HG03097 (cell line): ENCODE measurements around the gene EPHB1.
"Not testable (repeated sequence)": the region's sequence is repeated elsewhere in the genome, so short reads cannot be mapped to it uniquely, and the experiment has no call there.

ENCODE experiments used
- ATAC-seq: cut with Tn5 transposase; IDR thresholded peaks from one replicate; pipeline ENCODE4 v1.9.1; 2021; ENCODE audit not compliant: unreplicated experiment, low FRiP score

Gene EPHB1

DNA sequence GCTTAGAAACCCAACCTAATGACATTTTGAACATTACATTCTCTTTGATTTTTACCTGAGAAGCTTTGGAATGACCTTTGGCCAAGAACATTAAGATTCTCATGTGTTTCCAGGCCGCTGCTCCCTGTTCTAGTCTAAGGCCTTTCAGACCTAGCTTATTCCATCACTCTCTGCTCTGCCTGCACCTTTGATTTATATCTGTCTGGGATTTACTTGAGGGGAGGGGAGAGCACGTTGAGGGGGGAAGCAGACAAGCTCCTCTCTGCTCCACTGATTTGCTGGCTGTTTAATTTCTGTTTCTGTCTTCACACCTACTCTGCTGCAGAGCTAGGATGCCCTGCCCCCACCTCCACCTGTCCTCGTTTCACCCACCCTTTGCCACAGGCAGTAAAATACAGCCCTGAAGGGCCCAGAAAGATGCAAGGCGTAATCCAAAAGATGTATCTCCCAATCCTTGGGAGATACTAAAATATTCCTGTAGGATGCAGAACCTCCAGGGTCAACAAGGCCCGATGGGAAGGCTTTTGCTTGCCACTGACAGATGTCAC, 429.8 kb downstream of the EPHB1 start:
- no peak for ATAC-seq

DNA sequence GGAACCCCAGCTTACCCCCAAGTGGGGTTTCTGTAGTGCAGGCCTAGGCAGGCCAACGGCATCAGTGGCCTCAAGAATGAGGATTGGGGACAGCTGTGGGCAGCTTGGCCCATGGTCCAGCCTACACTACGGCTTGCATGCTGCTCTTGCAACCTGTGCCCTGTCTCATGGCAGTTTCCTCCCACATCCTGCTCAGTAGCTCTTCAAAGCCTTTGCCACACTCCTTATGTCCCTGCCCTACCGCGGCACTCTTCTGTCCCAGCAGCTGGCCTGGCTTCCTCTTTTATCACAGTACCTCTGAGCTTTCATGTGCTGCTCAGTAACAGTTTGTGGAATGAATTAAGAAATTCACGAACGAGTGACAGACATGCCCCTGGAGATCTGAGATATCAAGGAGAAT, 431.0 kb downstream of the EPHB1 start:
- ATAC-seq: no peak

DNA sequence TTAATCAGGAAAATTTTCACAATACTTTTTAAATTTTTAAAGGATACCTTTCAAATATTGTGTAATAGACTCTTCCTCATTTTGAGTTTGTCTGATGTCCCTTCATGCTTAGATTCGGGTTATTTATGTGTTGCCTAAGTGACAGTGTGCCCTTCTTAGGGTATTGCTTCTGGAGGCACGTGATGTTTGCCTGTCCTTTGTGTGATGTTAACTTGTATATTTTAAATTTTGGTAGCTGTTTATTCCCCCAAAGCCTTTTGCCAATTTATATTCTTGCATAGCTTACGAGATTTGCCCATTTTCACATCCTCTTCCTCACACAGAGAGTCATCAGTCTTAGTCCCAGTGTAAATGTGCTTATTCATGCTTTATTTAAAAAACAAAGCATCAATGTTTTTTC, 433.1 kb downstream of the EPHB1 start:
- no peak for ATAC-seq

DNA sequence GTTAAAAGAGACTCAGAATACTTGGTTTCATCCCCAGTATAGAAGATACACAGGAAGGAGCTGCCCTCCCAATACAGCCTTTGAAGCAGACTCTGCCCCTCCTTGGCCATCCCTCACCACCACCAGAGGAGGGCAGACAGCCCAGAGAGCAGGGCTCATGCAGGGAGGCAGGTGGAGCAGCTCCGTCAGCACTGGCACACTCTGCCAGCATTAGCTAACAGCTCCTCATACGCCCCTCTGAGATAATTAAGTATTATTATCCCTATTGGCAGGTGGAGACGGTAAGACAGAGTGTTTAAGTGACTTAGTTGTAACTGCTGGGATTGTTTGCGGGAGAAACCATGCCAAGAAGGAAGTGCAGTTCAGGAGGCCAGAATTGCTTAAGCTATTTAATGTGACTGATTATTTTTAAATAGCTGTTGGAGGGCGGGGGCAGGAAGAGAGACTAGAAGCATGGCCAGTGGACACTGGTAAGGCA, 434.0 kb downstream of the EPHB1 start:
- no peak for ATAC-seq

DNA sequence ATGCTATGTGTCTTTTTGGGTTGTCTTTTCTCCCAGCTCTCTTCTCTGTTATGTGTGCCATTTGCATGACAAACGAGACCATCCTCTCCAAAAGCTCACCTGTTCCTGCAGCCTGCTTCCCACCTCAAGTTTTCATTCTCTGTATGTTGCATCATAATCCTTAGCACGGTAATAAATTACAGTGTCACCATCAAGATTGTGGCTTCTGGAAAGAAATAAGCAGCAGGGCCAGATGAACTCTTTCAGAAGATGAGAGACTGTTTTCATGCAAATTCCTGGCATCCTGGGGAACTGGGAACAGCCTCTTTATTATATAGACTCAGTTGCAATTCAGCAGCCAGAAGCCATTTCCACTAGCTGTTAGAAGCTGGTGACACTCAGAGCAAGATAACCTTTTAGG, 436.7 kb downstream of the EPHB1 start:
- ATAC-seq: no peak

DNA sequence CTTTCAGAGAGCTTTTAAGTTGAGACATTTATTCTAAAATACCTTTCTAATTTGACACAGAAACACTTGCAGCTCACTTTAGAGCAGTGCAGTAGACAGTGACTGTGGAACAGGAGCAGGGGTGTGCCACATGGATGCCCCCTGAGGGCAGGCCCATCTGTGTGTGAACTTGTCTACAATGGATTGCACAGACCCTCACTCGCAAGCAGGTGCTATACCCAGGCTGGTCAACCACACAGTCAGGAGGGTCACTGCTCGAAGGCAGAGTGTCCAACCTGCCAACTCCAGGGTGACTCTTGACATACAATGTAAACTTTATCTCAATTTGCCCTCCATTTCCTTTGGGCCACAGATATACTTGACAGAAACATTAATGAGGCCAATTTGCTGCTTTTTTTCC, 437.2 kb downstream of the EPHB1 start:
- ATAC-seq: no peak

DNA sequence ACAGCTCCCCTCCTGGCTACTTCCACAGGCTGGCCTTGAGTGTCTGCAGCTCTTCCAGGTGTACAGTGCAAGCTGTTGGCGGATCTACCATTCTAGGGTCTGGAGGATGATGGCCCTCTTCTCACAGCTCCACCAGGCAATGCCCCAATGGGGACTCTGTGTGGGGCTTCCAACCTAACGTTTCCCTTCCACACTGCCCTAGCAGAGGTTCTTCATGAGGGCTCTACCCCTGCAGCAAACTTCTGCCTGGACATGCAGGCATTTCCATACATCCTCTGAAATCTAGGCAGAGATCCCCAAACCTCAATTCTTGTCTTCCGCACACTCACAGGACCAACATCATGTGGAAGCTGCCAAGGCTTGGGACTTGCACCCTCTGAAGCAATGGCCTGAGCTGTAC, 438.4 kb downstream of the EPHB1 start:
- ATAC-seq: not testable (repeated sequence)

DNA sequence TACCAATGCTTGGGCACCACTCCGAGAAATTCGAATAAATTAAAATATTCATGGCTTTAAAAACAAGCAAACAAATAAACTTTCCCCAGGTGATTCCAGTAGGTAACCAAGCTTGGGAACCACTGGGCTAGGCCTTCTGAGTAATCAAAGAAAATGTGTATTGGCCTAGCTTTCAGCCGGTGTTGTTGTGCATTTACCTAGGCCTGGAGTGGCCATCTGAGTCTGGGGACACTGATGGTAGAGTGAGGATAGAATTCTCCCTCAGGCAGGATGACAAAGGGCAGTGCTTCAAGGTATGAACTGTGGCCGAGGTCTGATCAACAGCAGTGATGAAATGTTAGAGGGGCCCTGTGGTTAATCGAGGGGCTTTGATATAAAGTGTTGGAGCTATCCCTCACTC, 440.5 kb downstream of the EPHB1 start:
- ATAC-seq: no peak

DNA sequence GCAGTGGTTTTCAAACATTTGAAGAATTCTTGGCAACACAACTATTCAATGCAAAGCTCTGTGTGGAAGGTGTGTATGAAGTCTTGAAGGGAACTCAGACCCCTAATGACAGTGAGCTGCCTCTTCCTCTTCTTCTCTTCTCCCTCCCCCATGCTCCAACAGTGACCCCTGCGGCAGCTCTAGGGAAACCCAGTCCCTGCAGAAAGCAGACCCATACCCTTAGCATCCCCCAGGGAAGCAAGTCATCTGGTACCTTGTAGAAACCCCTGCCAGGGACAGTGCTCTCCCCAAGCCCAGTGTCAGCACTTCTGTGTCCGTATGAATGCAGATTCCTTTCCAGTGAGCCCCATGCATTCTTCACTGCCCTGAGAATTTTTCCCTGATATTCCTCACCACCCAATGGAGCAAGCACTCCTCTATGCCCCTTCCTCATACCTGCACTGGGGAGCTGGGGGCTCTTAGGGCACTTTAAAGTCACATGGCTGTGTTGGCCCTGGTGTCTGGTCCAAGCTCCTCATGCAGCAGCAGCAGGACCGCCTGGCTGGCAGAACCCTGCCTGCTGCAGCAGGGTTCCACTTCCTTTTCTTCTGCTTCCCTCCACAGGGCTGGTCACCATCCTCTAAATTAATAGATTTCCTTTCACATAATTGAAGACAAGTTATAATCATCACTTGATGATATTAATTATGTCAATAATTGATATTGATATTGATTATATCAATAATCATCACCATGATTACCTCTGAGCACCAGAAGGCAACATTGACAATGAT, 442.5 kb downstream of the EPHB1 start:
- no peak for ATAC-seq

DNA sequence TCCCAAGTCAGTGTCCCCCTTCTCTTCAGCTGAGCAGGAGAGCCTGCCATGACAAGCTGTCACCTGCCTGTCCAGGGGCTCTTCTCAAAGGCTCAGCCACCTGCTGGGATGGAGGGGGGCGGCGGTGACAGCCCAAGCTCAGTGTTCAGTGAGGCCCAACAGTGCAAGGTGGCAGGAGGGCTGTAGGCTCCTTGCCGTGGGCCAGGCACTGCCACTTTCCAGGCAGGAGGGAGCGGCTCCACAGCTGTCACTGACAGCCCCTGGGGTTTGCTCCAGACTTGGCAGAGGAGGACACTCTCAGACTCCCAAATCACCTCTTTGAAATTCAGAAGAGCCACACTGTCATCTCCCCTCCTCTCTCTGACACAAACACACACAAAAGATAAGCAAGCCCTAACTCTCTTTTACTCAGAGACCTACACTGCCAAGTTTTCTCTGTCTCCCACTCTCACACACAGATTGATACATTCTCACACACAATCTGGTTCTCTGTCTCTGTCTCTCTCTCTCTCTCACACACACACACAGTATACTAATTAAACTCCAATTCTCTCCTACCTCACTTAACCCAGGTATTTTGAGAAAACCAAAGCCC, 443.3 kb downstream of the EPHB1 start:
- ATAC-seq: no peak

DNA sequence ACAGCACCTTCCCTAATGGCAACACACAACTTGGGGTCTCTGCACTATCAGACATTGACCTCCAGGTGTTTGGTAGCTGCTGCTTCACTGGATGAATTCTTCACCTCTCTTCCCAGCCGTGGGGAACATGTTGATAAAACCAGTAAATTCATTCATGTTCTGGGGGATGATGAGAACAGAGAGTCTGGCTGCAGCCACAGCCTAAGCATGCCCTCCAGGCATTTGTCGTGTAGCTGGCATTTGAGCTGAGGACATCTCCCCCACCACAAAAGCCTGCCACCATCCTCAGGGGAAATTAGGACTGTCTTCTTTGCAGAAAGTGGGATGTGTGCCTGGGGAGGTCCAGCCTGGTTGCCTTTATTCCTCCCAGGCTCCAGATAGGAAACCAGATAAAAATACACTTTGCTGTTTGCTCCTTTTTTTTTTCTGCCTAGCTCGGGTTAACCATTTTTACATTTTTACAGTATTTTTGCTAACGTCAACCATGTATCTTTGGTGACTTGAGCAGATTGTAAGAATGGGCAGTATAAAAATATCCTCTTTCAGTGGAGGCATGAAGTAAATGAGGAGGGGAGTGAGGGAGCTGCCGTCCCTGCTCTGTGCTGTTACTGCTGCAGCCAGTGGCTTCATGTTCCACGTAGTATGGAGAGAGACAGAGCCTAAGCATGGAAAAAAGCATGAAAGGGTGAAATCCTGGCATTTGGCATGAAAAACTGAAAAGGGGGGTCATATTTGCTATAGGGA, 444.0 kb downstream of the EPHB1 start:
- ATAC-seq: no peak

DNA sequence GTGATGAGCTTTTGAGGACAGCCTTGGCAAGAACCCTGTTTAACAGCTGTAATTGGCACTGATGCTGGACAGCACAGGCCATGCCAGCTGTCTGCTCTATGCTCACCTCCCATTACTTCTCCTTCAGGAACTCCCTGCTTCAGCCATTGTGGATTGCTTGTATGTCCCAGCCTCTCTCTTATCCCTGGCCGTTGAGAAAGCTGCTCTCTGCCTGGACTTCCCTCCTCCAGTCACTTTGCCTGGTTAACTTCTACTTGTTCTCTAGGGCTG, 444.5 kb downstream of the EPHB1 start:
- ATAC-seq: no peak

DNA sequence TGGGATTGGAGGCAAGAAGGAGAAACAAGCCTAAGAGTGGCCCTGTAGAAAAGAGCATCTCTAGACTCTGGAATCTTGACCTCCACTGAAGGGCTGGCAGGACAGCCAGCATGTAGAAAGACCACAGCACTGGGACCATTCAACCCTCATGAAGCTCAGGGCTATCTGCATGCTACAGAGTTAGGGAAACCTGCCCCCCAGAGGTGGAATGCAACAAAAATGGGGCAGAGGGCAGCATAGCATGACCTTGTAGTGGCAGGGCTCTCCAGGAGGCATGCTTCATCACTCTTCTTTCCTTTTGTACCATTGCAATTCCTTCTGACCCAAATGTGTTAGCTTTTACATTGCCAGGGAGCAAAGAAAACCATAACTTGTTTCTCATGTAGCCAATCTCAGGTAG, 445.4 kb downstream of the EPHB1 start:
- ATAC-seq: no peak

DNA sequence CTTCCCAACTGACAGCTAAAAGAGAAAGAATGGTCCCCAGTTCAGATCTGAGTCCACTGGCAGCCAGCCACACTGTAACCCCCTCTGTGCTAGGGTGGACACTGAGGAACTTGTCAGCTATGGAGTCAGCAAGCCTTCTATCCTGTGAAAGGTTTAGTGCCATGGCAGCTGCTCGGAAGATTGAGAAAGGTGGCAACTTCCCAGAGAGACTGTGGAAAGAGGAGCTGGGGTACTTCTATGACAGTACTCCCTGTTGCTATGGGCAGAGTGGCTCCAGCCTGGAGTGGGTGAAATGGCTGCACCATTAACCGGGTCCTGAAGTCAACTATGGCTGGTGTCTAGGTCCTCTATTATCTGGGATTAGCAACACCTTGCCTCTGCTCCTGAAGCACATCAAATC, 447.2 kb downstream of the EPHB1 start:
- ATAC-seq: no peak

DNA sequence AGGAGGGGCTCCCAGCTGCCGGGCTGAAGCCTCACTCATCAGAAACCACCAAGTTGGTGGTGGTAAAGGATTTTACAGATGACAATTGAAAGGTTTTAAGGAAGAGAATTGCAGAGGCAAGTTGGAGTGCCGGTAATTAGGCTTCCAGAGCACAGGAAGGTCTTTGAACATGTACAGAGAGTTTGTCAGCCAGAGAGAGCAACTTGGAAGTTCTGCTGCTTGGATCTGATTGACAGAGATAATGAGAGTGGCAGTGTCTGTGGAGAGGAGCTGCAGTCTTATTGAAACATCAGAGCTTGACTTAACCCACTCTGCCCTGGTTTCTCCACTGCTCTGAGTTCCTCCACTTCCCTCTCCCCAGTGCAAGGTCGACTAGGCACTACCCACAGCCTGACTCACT, 448.6 kb downstream of the EPHB1 start:
- no peak for ATAC-seq

DNA sequence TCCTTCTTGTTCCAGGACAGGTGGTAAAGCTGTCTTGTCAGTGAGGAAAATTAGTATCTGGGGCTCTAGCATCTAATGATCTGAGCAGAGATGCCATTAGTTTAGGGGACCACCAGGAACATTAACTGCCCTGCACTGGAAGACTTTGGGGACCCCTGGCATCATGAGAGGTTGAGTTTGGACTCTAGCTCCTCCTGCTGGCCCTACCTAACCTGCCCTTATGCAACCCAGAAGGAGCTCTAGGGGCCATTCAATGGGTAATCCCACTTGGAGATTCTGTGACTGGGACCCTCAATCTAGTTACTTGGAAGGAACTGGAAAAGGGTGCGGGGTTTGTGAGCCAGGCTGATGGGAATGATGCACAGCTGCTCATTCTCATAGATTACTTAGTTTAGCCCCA, 451.0 kb downstream of the EPHB1 start:
- ATAC-seq: no peak

DNA sequence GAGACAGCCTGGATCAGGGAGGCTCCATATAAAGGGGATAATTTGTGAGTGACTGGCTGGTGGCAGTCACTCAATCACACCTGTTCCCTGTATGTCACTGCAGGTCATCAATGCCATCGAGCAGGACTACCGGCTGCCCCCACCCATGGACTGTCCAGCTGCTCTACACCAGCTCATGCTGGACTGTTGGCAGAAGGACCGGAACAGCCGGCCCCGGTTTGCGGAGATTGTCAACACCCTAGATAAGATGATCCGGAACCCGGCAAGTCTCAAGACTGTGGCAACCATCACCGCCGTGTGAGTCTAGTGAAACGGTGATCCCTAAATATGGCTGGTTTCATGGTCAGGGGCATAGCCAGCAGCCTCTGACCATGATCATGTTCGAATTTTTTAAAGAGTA, 453.2 kb downstream of the EPHB1 start:
- ATAC-seq: no peak

DNA sequence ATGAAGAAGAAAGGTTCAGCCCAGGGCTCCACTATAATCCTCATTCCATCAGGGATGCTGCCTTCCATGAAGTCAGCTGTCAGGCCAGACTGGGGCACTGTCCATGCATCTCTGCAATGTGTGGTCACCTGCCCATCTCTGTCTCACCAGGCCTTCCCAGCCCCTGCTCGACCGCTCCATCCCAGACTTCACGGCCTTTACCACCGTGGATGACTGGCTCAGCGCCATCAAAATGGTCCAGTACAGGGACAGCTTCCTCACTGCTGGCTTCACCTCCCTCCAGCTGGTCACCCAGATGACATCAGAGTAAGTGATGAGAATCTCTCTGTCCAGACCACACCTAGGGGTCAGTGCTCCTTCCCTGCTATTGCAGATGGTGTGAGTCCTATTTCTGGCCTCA, 454.1 kb downstream of the EPHB1 start:
- ATAC-seq: no peak

DNA sequence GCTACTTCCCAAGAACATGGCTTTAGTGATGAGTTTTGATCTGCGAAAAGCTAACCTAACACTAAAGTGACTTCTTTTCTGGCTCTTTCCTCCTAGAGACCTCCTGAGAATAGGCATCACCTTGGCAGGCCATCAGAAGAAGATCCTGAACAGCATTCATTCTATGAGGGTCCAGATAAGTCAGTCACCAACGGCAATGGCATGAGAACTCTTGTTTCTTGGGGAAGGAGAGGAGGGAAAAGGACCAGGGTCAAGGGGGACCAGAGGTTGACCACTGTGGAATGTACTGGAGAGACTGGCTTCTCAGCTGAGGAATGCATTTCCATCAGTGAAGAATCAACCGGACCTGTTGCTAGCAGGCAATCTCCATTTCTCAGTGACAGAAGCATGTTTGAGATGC, 463.9 kb downstream of the EPHB1 start:
- ATAC-seq: no peak

DNA sequence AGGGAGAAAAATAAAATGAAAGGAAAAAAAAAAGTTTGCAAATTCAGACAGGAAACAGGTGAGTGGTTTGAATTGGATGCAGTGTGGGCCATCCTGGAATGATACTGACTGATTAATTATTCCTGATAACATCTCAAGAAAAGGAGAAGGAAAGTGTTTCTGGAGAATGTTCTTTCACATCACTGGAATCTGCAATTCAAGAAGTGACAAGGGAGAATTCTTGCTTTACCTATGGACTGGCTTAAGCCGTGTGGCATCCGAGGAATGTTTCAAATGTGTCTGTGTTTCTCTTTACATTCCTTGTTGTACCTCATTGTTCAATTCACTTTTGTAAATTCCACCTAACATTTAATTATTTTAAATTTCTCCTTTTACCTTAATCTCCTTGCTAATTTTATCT, 465.0 kb downstream of the EPHB1 start:
- ATAC-seq: no peak

DNA sequence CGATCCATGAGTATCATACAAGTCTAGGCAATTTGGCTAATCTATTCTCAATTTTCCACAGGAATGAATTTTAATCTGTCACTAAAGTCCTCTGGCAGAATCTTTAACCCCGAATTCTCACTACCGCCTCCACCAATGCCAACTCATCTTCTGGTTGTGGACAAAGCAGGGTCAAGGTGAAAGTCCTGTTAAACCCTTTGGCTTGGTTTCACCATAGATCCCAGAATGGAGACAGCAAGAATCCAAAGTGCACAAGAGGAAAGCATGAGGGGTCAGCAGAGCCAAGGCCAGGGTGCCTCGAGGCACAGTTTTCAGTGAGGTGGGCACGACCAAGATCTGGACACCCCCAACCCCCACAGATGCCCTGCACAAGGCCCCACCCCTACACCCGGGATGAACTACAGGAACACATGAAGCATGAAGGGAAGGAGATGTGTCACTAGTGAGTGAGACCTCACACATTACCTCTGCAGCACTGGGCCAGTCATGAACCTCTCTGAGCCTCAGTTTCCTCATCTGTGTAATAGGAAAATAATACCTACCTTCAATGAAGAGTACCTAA, 466.2 kb downstream of the EPHB1 start:
- no peak for ATAC-seq
